HEK293 (cell line): Measurements from ENCODE around the gene GLCE.
A peak's percentile ranks its signal among the peaks of the same experiment; 100 is the strongest.

Experiments
- CTCF ChIA-PET: fragments of 350-600 bp; formaldehyde crosslinking; extraction: SDS; loops from one replicate; lab custom pipeline; 2021; ENCODE audit warnings: antibody characterized with exemption; lab: Yijun Ruan, JAX
- POLR2A ChIA-PET: fragments of 300-600 bp; formaldehyde crosslinking; extraction: SDS; loops from one replicate; lab custom pipeline; 2020; ENCODE audit warnings: antibody characterized with exemption, inconsistent platforms; lab: Yijun Ruan, JAX
- H3K27ac ChIP-seq: fragments of 200-500 bp; sonication (Bioruptor generic); 2 replicates; pipeline ENCODE4 v1.5.1; 2014; ENCODE audit warnings: low read depth, low read length, control low read depth, inconsistent platforms; ENCODE audit errors: extremely low read depth
- H3K36me3 ChIP-seq, 2 experiments: fragments of 200-500 bp in 1 of 2; sonication (Bioruptor generic) in 1 of 2; 1 replicate in 1 of 2; 2 replicates in 1 of 2; pipeline ENCODE4 v1.5.1; 2014 to 2017; ENCODE audit warnings: inconsistent platforms in 2 of 2, low read length in 2 of 2; ENCODE audit not compliant: control insufficient read depth in 2 of 2, insufficient read depth in 1 of 2
- H3K4me1 ChIP-seq: fragments of 200-500 bp; sonication (Bioruptor generic); 2 replicates; pipeline ENCODE4 v1.5.1; 2014; ENCODE audit warnings: mild to moderate bottlenecking, low read length, inconsistent platforms; ENCODE audit not compliant: control insufficient read depth, insufficient read depth
- H3K4me3 ChIP-seq: 2 replicates; pipeline ENCODE4 v1.5.1; 2011; ENCODE audit warnings: low read depth, mild to moderate bottlenecking, control low read depth, low read length, moderate library complexity
- H3K9me3 ChIP-seq: fragments of 200-500 bp; sonication (Bioruptor generic); 2 replicates; pipeline ENCODE4 v1.5.1; 2014; ENCODE audit warnings: low read depth, low read length, inconsistent platforms; ENCODE audit not compliant: control insufficient read depth, insufficient read depth
- BCL11B ChIP-seq: fragments of 450-650 bp; formaldehyde crosslinking; IDR thresholded peaks from 2 replicates; pipeline ENCODE4 v1.5.1; 2016; ENCODE audit warnings: low read depth, missing biosample characterization, missing genetic modification characterization
- KLF1 ChIP-seq: fragments of 450-650 bp; formaldehyde crosslinking; IDR thresholded peaks from 2 replicates; pipeline ENCODE4 v1.5.1; 2016; ENCODE audit warnings: missing biosample characterization, missing genetic modification characterization
- KLF8 ChIP-seq: fragments of 450-650 bp; formaldehyde crosslinking; IDR thresholded peaks from 2 replicates; pipeline ENCODE4 v1.5.1; 2016; ENCODE audit warnings: missing biosample characterization, missing genetic modification characterization
- SP3 ChIP-seq: fragments of 450-650 bp; formaldehyde crosslinking; IDR thresholded peaks from 2 replicates; pipeline ENCODE4 v1.5.1; 2016; ENCODE audit warnings: missing biosample characterization, missing genetic modification characterization
- SP7 ChIP-seq: fragments of 450-650 bp; formaldehyde crosslinking; IDR thresholded peaks from 2 replicates; pipeline ENCODE4 v1.5.1; 2016; ENCODE audit warnings: missing biosample characterization, missing genetic modification characterization
- ZBTB8A ChIP-seq: fragments of 450-650 bp; formaldehyde crosslinking; IDR thresholded peaks from 2 replicates; pipeline ENCODE4 v1.5.1; 2016; ENCODE audit warnings: missing biosample characterization, missing genetic modification characterization
- ZNF221 ChIP-seq: fragments of 450-650 bp; formaldehyde crosslinking; IDR thresholded peaks from 2 replicates; pipeline ENCODE4 v1.5.1; 2017; ENCODE audit warnings: missing biosample characterization, missing genetic modification characterization, borderline replicate concordance
- ZNF311 ChIP-seq: fragments of 450-650 bp; formaldehyde crosslinking; IDR thresholded peaks from 2 replicates; pipeline ENCODE4 v1.5.1; 2017; ENCODE audit warnings: missing biosample characterization, missing genetic modification characterization, borderline replicate concordance
- ZNF521 ChIP-seq: fragments of 450-650 bp; formaldehyde crosslinking; IDR thresholded peaks from 2 replicates; pipeline ENCODE4 v1.5.1; 2017; ENCODE audit warnings: missing biosample characterization, mild to moderate bottlenecking, missing genetic modification characterization
- ZNF530 ChIP-seq: fragments of 450-650 bp; formaldehyde crosslinking; IDR thresholded peaks from 2 replicates; pipeline ENCODE4 v1.5.1; 2016; ENCODE audit warnings: low read depth, missing biosample characterization, missing genetic modification characterization
- ZNF626 ChIP-seq: fragments of 450-650 bp; sonication (Bioruptor Pico); formaldehyde crosslinking; IDR thresholded peaks from 2 replicates; pipeline ENCODE4 v1.5.1; 2018; ENCODE audit warnings: missing biosample characterization, missing genetic modification characterization, inconsistent platforms
- ZNF830 ChIP-seq: fragments of 450-650 bp; IDR thresholded peaks from 2 replicates; pipeline ENCODE4 v1.5.0; 2018; ENCODE audit warnings: missing biosample characterization, missing genetic modification characterization, low read depth, mild to moderate bottlenecking, moderate library complexity
- ZSCAN16 ChIP-seq: fragments of 450-650 bp; formaldehyde crosslinking; IDR thresholded peaks from 2 replicates; pipeline ENCODE4 v1.5.1; 2016; ENCODE audit warnings: missing biosample characterization, missing genetic modification characterization
- TF ChIP-seq, protein P1 (sequence below): fragments of 450-650 bp; formaldehyde crosslinking; IDR thresholded peaks from 2 replicates; pipeline ENCODE4 v1.5.1; 2017; ENCODE audit warnings: missing biosample characterization, missing genetic modification characterization
- TF ChIP-seq, protein P2 (sequence below): fragments of 450-650 bp; formaldehyde crosslinking; IDR thresholded peaks from 2 replicates; pipeline ENCODE4 v1.5.1; 2016; ENCODE audit warnings: missing biosample characterization, missing genetic modification characterization
- TF ChIP-seq, protein P3 (sequence below): fragments of 450-650 bp; formaldehyde crosslinking; IDR thresholded peaks from 2 replicates; pipeline ENCODE4 v1.5.1; 2016; ENCODE audit warnings: missing biosample characterization, missing genetic modification characterization
- TF ChIP-seq, protein P4 (sequence below): fragments of 450-650 bp; formaldehyde crosslinking; IDR thresholded peaks from 2 replicates; pipeline ENCODE4 v1.5.1; 2016; ENCODE audit warnings: missing biosample characterization, missing genetic modification characterization

The GLCE gene

DNA sequence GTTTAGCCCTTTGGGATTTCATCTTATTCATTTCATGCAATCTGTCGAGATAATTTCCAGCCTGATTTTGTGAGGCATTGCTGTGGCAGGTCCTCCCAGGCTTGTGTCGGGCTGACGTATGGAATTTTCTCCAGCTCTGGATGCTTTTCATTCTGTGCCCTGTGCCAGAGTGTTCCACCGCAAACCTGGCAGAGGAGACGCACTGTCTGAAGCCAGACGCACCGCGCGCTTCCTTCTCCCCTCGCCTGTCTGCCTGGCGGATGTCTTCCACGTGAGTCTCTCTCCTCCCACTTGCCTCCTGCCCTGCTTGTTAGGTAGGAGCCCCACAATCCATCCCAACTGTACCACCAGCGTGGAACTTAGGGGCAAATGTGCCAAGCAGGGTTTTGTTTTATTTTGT is 20.1 kb upstream of the GLCE start:
- Histone ChIP-seq H3K4me3 (no peak overlapping the region), H3K36me3 (no peaks in the 10 kb centered on the region), H3K27ac (no peak overlapping the region), H3K4me1 (peaks cover 32% of the 10 kb centered on the region), H3K9me3 (no peaks in the 10 kb centered on the region)
- ChIA-PET POLR2A (no interaction called here), CTCF (interaction anchor here (0.6 to 1.3 kb wide), 3 partner anchors 19 to 81 kb away, joined by 3 to 4 read pairs (median 4); partner anchors contain the start of gene GLCE)
- TF ChIP-seq, protein P1, sequence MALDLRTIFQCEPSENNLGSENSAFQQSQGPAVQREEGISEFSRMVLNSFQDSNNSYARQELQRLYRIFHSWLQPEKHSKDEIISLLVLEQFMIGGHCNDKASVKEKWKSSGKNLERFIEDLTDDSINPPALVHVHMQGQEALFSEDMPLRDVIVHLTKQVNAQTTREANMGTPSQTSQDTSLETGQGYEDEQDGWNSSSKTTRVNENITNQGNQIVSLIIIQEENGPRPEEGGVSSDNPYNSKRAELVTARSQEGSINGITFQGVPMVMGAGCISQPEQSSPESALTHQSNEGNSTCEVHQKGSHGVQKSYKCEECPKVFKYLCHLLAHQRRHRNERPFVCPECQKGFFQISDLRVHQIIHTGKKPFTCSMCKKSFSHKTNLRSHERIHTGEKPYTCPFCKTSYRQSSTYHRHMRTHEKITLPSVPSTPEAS (tag by site-specific recombination), result no peak
- TF ChIP-seq ZNF830 (tag by site-specific recombination) (no peak), SP3 (tag by site-specific recombination) (no peak), ZNF311 (tag by site-specific recombination) (no peak), KLF8 (tag by site-specific recombination) (no peak)
- TF ChIP-seq, protein P2, sequence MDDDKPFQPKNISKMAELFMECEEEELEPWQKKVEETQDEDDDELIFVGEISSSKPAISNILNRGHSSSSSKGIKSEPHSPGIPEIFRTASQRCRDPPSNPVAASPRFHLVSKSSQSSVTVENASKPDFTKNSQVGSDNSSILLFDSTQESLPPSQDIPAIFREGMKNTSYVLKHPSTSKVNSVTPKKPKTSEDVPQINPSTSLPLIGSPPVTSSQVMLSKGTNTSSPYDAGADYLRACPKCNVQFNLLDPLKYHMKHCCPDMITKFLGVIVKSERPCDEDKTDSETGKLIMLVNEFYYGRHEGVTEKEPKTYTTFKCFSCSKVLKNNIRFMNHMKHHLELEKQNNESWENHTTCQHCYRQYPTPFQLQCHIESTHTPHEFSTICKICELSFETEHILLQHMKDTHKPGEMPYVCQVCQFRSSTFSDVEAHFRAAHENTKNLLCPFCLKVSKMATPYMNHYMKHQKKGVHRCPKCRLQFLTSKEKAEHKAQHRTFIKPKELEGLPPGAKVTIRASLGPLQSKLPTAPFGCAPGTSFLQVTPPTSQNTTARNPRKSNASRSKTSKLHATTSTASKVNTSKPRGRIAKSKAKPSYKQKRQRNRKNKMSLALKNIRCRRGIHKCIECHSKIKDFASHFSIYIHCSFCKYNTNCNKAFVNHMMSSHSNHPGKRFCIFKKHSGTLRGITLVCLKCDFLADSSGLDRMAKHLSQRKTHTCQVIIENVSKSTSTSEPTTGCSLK (tag by site-specific recombination), result no peak
- TF ChIP-seq, protein P3, sequence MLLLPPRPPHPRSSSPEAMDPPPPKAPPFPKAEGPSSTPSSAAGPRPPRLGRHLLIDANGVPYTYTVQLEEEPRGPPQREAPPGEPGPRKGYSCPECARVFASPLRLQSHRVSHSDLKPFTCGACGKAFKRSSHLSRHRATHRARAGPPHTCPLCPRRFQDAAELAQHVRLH (tag by site-specific recombination), result no peak

DNA sequence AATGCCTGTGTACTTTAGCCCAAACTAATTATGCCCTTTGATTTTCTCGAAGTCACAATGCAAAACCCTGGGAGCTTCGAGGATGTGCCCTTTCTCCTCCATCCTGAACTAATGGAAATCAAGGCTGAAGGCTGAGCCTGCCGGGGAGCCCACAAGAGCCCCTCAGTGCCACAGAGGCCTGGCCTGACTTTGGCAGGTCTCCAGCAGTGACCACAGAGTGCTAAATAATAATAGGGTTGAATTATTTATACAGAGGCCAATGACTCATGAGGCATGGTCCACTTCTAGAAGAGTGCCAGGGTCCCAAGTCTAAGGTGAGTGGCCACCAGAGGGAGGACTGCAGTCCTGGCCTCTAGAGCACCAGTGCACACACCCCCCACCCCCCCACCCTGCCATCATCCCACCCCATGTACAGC is 19.1 kb upstream of the GLCE start:
- H3K4me1 ChIP-seq, result peaks cover 42% of the 10 kb centered on the region
- CTCF ChIA-PET, result interaction anchor here (0.7 to 1.4 kb wide), 6 partner anchors 9 to 253 kb away, joined by 3 to 7 read pairs (median 3); no protein-coding TSS in a partner anchor
- no peak overlapping the region for H3K27ac ChIP-seq
- no peaks in the 10 kb centered on the region for H3K36me3 ChIP-seq
- H3K4me3 ChIP-seq, result no peak overlapping the region
- TF ChIP-seq, protein P4, sequence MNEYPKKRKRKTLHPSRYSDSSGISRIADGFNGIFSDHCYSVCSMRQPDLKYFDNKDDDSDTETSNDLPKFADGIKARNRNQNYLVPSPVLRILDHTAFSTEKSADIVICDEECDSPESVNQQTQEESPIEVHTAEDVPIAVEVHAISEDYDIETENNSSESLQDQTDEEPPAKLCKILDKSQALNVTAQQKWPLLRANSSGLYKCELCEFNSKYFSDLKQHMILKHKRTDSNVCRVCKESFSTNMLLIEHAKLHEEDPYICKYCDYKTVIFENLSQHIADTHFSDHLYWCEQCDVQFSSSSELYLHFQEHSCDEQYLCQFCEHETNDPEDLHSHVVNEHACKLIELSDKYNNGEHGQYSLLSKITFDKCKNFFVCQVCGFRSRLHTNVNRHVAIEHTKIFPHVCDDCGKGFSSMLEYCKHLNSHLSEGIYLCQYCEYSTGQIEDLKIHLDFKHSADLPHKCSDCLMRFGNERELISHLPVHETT, result no peak
- TF ChIP-seq ZNF626 (tag by site-specific recombination) (no peak), SP7 (peak; percentile 92), ZBTB8A (tag by site-specific recombination) (peak; percentile 86)
- TF ChIP-seq, all 188 proteins: peak for 2
- POLR2A ChIA-PET, result interaction anchor here (1.4 kb wide), 1 partner anchor 19 kb away, joined by 5 read pairs; the partner anchor contains the start of gene GLCE
- H3K9me3 ChIP-seq, result no peaks in the 10 kb centered on the region

DNA sequence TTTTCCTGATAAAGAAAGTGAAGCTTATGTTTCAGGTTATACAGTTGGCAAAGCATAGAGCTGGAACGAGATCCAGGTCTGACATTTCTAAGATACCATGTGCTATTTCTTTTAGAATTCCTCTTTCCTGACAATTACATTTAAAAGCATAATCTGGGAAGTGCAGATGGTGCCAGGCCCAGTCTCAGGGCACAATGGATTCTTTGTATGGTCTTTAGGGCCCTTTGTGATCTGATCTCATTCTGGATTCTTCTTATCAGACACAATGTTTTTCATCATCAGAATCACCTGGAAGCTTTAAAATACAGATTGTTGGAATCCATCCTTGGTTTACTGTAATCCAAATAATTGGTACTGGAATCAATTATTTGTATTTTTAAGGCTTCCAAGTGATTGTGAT is 18.6 kb upstream of the GLCE start:
- TF ChIP-seq KLF1 (tag by site-specific recombination), result no peak
- no peak for TF ChIP-seq ZNF626 (tag by site-specific recombination)
- no peak for TF ChIP-seq ZNF530 (tag by site-specific recombination)
- no peak for TF ChIP-seq BCL11B (tag by site-specific recombination)
- no peak for TF ChIP-seq ZNF221
- TF ChIP-seq ZSCAN16, result no peak
- TF ChIP-seq ZNF521 (tag by site-specific recombination), result no peak
- TF ChIP-seq, all 188 proteins: peak for 0
- peaks cover 43% of the 10 kb centered on the region for H3K4me1 ChIP-seq
- no peak overlapping the region for H3K27ac ChIP-seq
- ChIA-PET POLR2A (interaction anchor here (1.4 kb wide), 1 partner anchor 18 kb away, joined by 5 read pairs; the partner anchor contains the start of gene GLCE), CTCF (interaction anchor here (1.0 to 1.4 kb wide), 4 partner anchors 20 to 252 kb away, joined by 3 to 7 read pairs (median 3); no protein-coding TSS in a partner anchor)
- H3K9me3 ChIP-seq, result no peaks in the 10 kb centered on the region
- no peak overlapping the region for H3K4me3 ChIP-seq
- H3K36me3 ChIP-seq, result no peaks in the 10 kb centered on the region
